GM12878 (cell line): ENCODE measurements around the gene PROX1. TPM values are rescaled to one million over a fixed set of nuclear protein-coding genes. Genes with fewer than 3 reads are reported as not detected.

Source experiments
- ATAC-seq: fragments of 200-7000 bp; cut with Tn5 transposase; 3 replicates; pipeline ENCODE4 v1.9.1; 2020; ENCODE audit warnings: mild to moderate bottlenecking, moderate library complexity
- BruUV-seq: library from RNA; stranded (reverse); fragments of 400-500 nt; replicated peaks from 2 replicates; lab custom pipeline; 2021; lab: Mats Ljungman, UMichigan
- CTCF ChIA-PET: fragments of 300-600 bp; sonication (Branson Sonifier 250); formaldehyde crosslinking; extraction: SDS; loops from one replicate; lab custom pipeline; 2021; ENCODE audit warnings: inconsistent platforms; lab: Yijun Ruan, JAX
- POLR2A ChIA-PET: fragments of 350-600 bp; formaldehyde crosslinking; extraction: SDS; loops from one replicate; lab custom pipeline; 2021; ENCODE audit warnings: inconsistent platforms; lab: Charles Lee
- RAD21 ChIA-PET: fragments of 300-600 bp; sonication (Branson Sonifier 250); formaldehyde crosslinking; loops from one replicate; lab custom pipeline; 2023; ENCODE audit warnings: antibody characterized with exemption; ENCODE audit not compliant: unreplicated experiment; lab: Charles Lee
- SMC1A ChIA-PET: fragments of 300-600 bp; sonication (Branson Sonifier 250); formaldehyde crosslinking; loops from one replicate; lab custom pipeline; 2023; ENCODE audit not compliant: unreplicated experiment, uncharacterized antibody; lab: Charles Lee
- DNase-seq: peaks from one replicate; pipeline ENCODE4 v3.0.0-alpha.2; 2011; ENCODE audit warnings: low read depth, low spot score
- FAIRE-seq: peaks from 3 replicates; lab custom pipeline; 2011; peaks lifted over from hg19 to GRCh38; lab: Jason Lieb, UNC
- H2AFZ ChIP-seq: 2 replicates; pipeline ENCODE4 v1.6.0; 2011; ENCODE audit warnings: low read depth, low read length, control low read depth; ENCODE audit not compliant: control insufficient read depth
- H3K27ac ChIP-seq: 2 replicates; pipeline ENCODE4 v1.5.1; 2011; ENCODE audit warnings: control low read depth; ENCODE audit not compliant: control insufficient read depth, insufficient read depth
- H3K27me3 ChIP-seq, 2 experiments: replicated peaks in 1 of 2; 2 replicates each; pipeline versions ENCODE4 v1.6.0 to v1.6.1; 2011; ENCODE audit warnings: low read length in 1 of 2; ENCODE audit not compliant: control insufficient read depth in 2 of 2, insufficient read depth in 2 of 2
- H3K36me3 ChIP-seq, 2 experiments: 2 replicates each; pipeline ENCODE4 v1.5.1; 2011; ENCODE audit warnings: low read length in 1 of 2; ENCODE audit not compliant: control insufficient read depth in 2 of 2, insufficient read depth in 2 of 2
- H3K4me1 ChIP-seq: 2 replicates; pipeline ENCODE4 v1.6.1; 2011; ENCODE audit warnings: mild to moderate bottlenecking, low read length, moderate library complexity, mixed read lengths; ENCODE audit not compliant: control insufficient read depth, insufficient read depth
- H3K4me2 ChIP-seq: 2 replicates; pipeline ENCODE4 v1.6.0; 2011; ENCODE audit warnings: control low read depth; ENCODE audit not compliant: control insufficient read depth, insufficient read depth
- H3K4me3 ChIP-seq: fragments of 200-600 bp; sonication (generic); 2 replicates; pipeline ENCODE4 v1.5.1; 2016
- H3K79me2 ChIP-seq: 2 replicates; pipeline ENCODE4 v1.6.0; 2011; ENCODE audit warnings: low read length; ENCODE audit not compliant: control insufficient read depth, insufficient read depth
- H3K9ac ChIP-seq: 2 replicates; pipeline ENCODE4 v1.8.0; 2011; ENCODE audit warnings: low read length, control low read depth, mixed read lengths; ENCODE audit not compliant: control insufficient read depth, insufficient read depth
- H3K9me3 ChIP-seq: replicated peaks from 3 replicates; pipeline ENCODE4 v1.5.1; 2011; ENCODE audit warnings: mild to moderate bottlenecking, low read length; ENCODE audit not compliant: control insufficient read depth, insufficient read depth
- H4K20me1 ChIP-seq: 2 replicates; pipeline ENCODE4 v1.6.0; 2011; ENCODE audit not compliant: control insufficient read depth, insufficient read depth
- BCLAF1 ChIP-seq: fragments of 450-650 bp; IDR thresholded peaks from 2 replicates; pipeline ENCODE4 v1.6.1; 2017; ENCODE audit warnings: antibody characterized with exemption, mild to moderate bottlenecking, moderate library complexity
- CHD2 ChIP-seq: IDR thresholded peaks from 2 replicates; pipeline ENCODE4 v1.6.1; 2011; ENCODE audit warnings: low read depth, low read length, improper control_type of control experiment, borderline replicate concordance
- EGR1 ChIP-seq, 2 experiments: IDR thresholded peaks; 1 replicate in 1 of 2; 2 replicates in 1 of 2; pipeline ENCODE4 v1.6.1; 2011 to 2012; ENCODE audit warnings: low read depth in 2 of 2, low read length in 2 of 2, borderline replicate concordance in 1 of 2, mild to moderate bottlenecking in 1 of 2, moderate library complexity in 1 of 2
- KDM1A ChIP-seq: fragments of 200-600 bp; sonication (generic); IDR thresholded peaks from 2 replicates; pipeline ENCODE4 v1.6.1; 2016; ENCODE audit warnings: borderline replicate concordance
- MTA3 ChIP-seq: IDR thresholded peaks from 2 replicates; pipeline ENCODE4 v1.6.1; 2012; ENCODE audit warnings: low read length, inconsistent platforms, borderline replicate concordance
- MYB ChIP-seq: fragments of 150-350 bp; IDR thresholded peaks from 2 replicates; pipeline ENCODE4 v1.6.1; 2014; ENCODE audit warnings: mild to moderate bottlenecking, low read depth, low read length, borderline replicate concordance
- NR2C1 ChIP-seq: fragments of 450-650 bp; IDR thresholded peaks from 2 replicates; pipeline ENCODE4 v1.6.1; 2017; ENCODE audit warnings: antibody characterized with exemption, mild to moderate bottlenecking, moderate library complexity
- PKNOX1 ChIP-seq: fragments of 450-650 bp; IDR thresholded peaks from 2 replicates; pipeline ENCODE4 v1.6.1; 2016; ENCODE audit warnings: mild to moderate bottlenecking
- SKIL ChIP-seq: fragments of 450-650 bp; IDR thresholded peaks from 2 replicates; pipeline ENCODE4 v1.6.1; 2017; ENCODE audit warnings: mild to moderate bottlenecking, low read depth, inconsistent platforms; ENCODE audit not compliant: poor library complexity, severe bottlenecking
- SREBF1 ChIP-seq: IDR thresholded peaks from 2 replicates; pipeline ENCODE4 v1.6.1; 2012; ENCODE audit warnings: mild to moderate bottlenecking, low read length
- TARDBP ChIP-seq: IDR thresholded peaks from 2 replicates; pipeline ENCODE4 v1.6.1; 2016; ENCODE audit warnings: borderline replicate concordance
- ZNF274 ChIP-seq: IDR thresholded peaks from one replicate; pipeline ENCODE4 v1.8.0; 2011; ENCODE audit not compliant: insufficient read length, insufficient read depth
- WGBS: methylation state at CpG from one replicate; pipeline ENCODE4 v1.1.6; 2016; ENCODE audit warnings: low lambda C conversion rate; ENCODE audit not compliant: insufficient replicate concordance, insufficient coverage; ENCODE audit errors: missing lambda C conversion rate; 5-methylcytosine and 5-hydroxymethylcytosine counted together
- in situ Hi-C: fragments of 300-500 bp; cut with MboI; formaldehyde crosslinking; loops from 9 replicates; pipeline ENCODE4 v1.14.3; 2018; ENCODE audit warnings: mixed read lengths
- intact Hi-C: fragments of 100-400 bp; cut with micrococcal nuclease; formaldehyde crosslinking; loops from one replicate; pipeline ENCODE4 v1.14.2; 2022; ENCODE audit not compliant: unreplicated experiment
- polyA plus RNA-seq, 11 experiments: library from polyadenylated mRNA; depleted of rRNA in 4 of 11; unstranded in 6 of 11; stranded (reverse) in 5 of 11; fragments of >200 nt; fragmentation: Nextera tagmentation in 4 of 11; fragmentation: Illumina TruSeq in 1 of 11; extraction: Ambion mirVana in 4 of 11; extraction: Trizol in 1 of 11; gene quantifications; 1 replicate in 1 of 11; 2 replicates in 10 of 11; pipeline versions ENCODE4 v1.2.1 to v1.2.3, GENCODE V29; 2011 to 2016; ENCODE audit warnings: inconsistent platforms in 2 of 11, missing spikeins in 2 of 11, low read depth in 1 of 11
- total RNA-seq, 4 experiments: library from RNA; depleted of rRNA in 3 of 4; stranded (reverse); fragments of >200 nt in 3 of 4; fragmentation: Illumina TruSeq in 1 of 4; extraction: Trizol in 1 of 4; gene quantifications; 2 replicates each; pipeline versions ENCODE4 v1.2.1 to v1.2.3, GENCODE V29; 2013 to 2021
- TF ChIP-seq, protein P1 (sequence below): fragments of 450-650 bp; IDR thresholded peaks from 2 replicates; pipeline ENCODE4 v1.6.1; 2017; ENCODE audit warnings: mild to moderate bottlenecking

PROX1 gene
- total and polyA plus RNA-seq, 10 of the 15 experiments (the other 5 are each of a cell fraction or from before 2014, with no cell fraction given) = under 0.01 to 0.44 (median 0.03) TPM; not detected in 4

DNA sequence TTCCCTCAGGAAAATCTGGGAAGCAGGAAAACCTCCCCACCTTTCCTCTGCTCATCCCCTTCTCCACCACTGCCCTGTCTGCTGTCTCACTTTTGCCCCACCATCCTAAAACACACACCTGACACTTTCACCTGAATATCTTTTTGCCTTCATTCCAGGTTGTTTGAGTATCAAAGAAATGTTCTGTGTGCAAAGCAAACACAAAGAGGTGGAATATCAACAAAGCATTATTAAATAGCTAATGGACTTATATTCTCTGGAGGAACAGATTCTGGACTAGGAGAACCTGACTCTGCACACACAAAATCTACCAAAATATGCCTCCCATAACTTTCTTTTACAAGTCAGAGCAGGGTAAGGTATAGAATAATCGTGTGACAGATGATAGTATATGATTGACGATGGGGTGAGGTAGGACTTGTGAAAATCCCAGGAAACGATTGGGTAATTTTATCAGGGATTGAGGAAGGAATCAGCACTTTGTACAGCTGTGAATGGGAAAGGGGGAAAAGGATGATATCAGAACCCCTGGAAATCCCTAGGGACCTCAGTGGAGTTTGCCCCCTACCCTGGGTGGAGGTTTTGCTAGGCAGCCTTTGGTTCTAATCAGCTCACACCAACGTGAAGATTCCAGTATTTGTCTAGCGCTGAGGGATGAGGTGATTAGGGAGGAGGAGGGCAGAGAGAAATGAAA lies 87.7 kb downstream of the PROX1 start (continued):
- TF ChIP-seq SKIL (no peak), KDM1A (no peak), CHD2 (no peak), NR2C1 (no peak)

DNA sequence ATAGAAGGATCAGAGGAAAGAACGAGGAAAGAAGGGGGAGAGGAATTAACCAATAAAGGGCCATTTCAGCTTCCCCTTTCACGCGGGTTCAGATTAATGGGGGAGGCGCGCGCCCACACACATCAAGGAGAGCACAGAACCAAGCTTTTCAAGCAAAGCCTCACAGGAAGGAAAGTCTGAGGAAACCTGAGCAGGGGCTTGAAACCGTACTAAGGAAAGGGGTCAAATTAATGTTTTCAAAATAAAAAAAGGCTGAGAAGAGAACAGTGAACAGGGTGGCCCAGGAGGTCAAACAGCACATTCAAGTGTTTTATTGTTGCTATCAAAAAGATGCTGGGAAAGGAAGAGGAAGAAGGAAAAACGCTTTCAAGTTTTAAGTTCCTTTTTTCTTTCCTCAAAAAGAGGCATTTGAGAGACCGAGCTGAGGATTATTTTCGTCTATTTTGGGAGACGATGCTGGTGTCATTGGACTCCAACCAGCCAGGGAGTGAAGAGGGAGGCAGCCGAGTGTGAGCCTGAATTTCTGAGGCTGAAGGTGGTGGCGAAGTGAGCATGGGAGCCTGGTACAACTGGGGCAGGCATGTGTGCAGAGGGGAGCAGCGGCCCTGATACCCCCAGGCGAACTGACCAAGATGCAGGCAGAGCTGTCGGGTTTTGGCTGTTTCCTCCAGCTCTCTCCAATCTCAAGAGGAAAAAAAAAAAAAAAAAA lies 88.4 kb downstream of the PROX1 start:
- Histone ChIP-seq H4K20me1 (no peaks in the 10 kb centered on the region), H3K4me1 (no peaks in the 10 kb centered on the region), H3K4me3 (no peak overlapping the region), H3K9me3 (no peaks in the 10 kb centered on the region), H3K9ac (no peak overlapping the region), H3K4me2 (no peak overlapping the region), H3K27me3 (no peaks in the 10 kb centered on the region; a peak in 2 of 4 replicates), H3K36me3 (no peaks in the 10 kb centered on the region), H2AFZ (no peak overlapping the region), H3K79me2 (no peaks in the 10 kb centered on the region), H3K27ac (no peak overlapping the region)
- no peak for ATAC-seq
- 18% methylated on average over 14 of the region's 16 CpGs for WGBS
- FAIRE-seq = no peak
- no TSS peak for BruUV-seq
- POLR2A ChIA-PET = no interaction called here
- DNase-seq = no peak
- SMC1A ChIA-PET = no interaction called here
- intact Hi-C loops (no loop called here), in situ Hi-C loops (no loop called here)
- CTCF ChIA-PET = interaction anchor here (0.6 kb wide), 1 partner anchor 259 kb away, joined by 7 read pairs; no protein-coding TSS in a partner anchor
- RAD21 ChIA-PET = interaction anchor here (0.6 kb wide), 1 partner anchor 619 kb away, joined by 3 read pairs; no protein-coding TSS in a partner anchor
- TF ChIP-seq MYB (no peak), ZNF274 (no peak), TARDBP (no peak), EGR1 (IDR thresholded peaks at IDR 0.05; ENCODE audit: borderline replicate concordance in 1 of 2, low read depth in 2 of 2, low read length in 2 of 2) (no peak), SREBF1 (no peak), MTA3 (no peak), BCLAF1 (no peak), PKNOX1 (no peak)
- TF ChIP-seq, protein P1, sequence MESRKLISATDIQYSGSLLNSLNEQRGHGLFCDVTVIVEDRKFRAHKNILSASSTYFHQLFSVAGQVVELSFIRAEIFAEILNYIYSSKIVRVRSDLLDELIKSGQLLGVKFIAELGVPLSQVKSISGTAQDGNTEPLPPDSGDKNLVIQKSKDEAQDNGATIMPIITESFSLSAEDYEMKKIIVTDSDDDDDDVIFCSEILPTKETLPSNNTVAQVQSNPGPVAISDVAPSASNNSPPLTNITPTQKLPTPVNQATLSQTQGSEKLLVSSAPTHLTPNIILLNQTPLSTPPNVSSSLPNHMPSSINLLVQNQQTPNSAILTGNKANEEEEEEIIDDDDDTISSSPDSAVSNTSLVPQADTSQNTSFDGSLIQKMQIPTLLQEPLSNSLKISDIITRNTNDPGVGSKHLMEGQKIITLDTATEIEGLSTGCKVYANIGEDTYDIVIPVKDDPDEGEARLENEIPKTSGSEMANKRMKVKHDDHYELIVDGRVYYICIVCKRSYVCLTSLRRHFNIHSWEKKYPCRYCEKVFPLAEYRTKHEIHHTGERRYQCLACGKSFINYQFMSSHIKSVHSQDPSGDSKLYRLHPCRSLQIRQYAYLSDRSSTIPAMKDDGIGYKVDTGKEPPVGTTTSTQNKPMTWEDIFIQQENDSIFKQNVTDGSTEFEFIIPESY = no peak
